Breast epithelium (tissue), 4 donors: ENCODE results near the gene ADAMTS17. TPM values are rescaled to one million over a fixed set of nuclear protein-coding genes. Genes with fewer than 3 reads are reported as not detected.

Experiments used
- DNase-seq, 2 donors: peaks; one replicate each; pipeline ENCODE4 v3.0.0-alpha.2; 2019; ENCODE audit warnings: low spot score in 2 of 2
- H3K27ac ChIP-seq, 2 donors: fragments of 200-600 bp; sonication (generic) in 1 of 2; one replicate each; pipeline ENCODE4 v1.5.1; 2016 to 2019; ENCODE audit warnings: mild to moderate bottlenecking in 1 of 2
- H3K27me3 ChIP-seq, 2 donors: fragments of 200-600 bp; sonication (generic) in 1 of 2; one replicate each; pipeline versions ENCODE4 v1.5.1 to v1.6.0; 2017 to 2019; ENCODE audit warnings: control low read depth in 1 of 2, mild to moderate bottlenecking in 1 of 2
- H3K36me3 ChIP-seq: fragments of 200-600 bp; one replicate; pipeline ENCODE4 v1.5.1; 2019
- H3K4me1 ChIP-seq, 2 donors: fragments of 200-600 bp; sonication (generic); one replicate each; pipeline ENCODE4 v1.5.1; 2016 to 2019; ENCODE audit warnings: control low read depth in 1 of 2
- H3K4me3 ChIP-seq, 3 donors: fragments of 200-600 bp; sonication (generic); 1 replicate in 2 of 3; 2 replicates in 1 of 3; pipeline ENCODE4 v1.5.1; 2016 to 2019; ENCODE audit warnings: mild to moderate bottlenecking in 3 of 3, moderate library complexity in 2 of 3
- H3K9me3 ChIP-seq, 2 donors: fragments of 200-600 bp; sonication (generic) in 1 of 2; one replicate each; pipeline ENCODE4 v1.5.1; 2016 to 2019; ENCODE audit warnings: control low read depth in 1 of 2
- POLR2A ChIP-seq: fragments of 450-650 bp; IDR thresholded peaks from one replicate; pipeline ENCODE4 v1.6.1; 2016; ENCODE audit warnings: antibody characterized with exemption, mild to moderate bottlenecking, moderate library complexity
- POLR2AphosphoS5 ChIP-seq, 3 donors: sonication (generic); formaldehyde crosslinking; IDR thresholded peaks; one replicate each; pipeline ENCODE4 v1.6.1; 2017; ENCODE audit warnings: antibody characterized with exemption in 3 of 3
- intact Hi-C: fragments of 100-400 bp; cut with DNase I; formaldehyde crosslinking; loops from one replicate; pipeline ENCODE4 v1.15.1; 2023; ENCODE audit warnings: low total_unique reads
- total RNA-seq, 3 donors: library from RNA; depleted of rRNA; stranded (reverse); fragments of >200 nt; gene quantifications; one replicate each; pipeline ENCODE4 v1.1.0, GENCODE V29; 2016
- TF ChIP-seq, protein P1 (sequence below), 3 donors: fragments of 450-650 bp; IDR thresholded peaks; one replicate each; pipeline ENCODE4 v1.5.1; 2016 to 2017; ENCODE audit warnings: antibody characterized with exemption in 3 of 3, mild to moderate bottlenecking in 3 of 3, moderate library complexity in 3 of 3

The ADAMTS17 gene, protein sequence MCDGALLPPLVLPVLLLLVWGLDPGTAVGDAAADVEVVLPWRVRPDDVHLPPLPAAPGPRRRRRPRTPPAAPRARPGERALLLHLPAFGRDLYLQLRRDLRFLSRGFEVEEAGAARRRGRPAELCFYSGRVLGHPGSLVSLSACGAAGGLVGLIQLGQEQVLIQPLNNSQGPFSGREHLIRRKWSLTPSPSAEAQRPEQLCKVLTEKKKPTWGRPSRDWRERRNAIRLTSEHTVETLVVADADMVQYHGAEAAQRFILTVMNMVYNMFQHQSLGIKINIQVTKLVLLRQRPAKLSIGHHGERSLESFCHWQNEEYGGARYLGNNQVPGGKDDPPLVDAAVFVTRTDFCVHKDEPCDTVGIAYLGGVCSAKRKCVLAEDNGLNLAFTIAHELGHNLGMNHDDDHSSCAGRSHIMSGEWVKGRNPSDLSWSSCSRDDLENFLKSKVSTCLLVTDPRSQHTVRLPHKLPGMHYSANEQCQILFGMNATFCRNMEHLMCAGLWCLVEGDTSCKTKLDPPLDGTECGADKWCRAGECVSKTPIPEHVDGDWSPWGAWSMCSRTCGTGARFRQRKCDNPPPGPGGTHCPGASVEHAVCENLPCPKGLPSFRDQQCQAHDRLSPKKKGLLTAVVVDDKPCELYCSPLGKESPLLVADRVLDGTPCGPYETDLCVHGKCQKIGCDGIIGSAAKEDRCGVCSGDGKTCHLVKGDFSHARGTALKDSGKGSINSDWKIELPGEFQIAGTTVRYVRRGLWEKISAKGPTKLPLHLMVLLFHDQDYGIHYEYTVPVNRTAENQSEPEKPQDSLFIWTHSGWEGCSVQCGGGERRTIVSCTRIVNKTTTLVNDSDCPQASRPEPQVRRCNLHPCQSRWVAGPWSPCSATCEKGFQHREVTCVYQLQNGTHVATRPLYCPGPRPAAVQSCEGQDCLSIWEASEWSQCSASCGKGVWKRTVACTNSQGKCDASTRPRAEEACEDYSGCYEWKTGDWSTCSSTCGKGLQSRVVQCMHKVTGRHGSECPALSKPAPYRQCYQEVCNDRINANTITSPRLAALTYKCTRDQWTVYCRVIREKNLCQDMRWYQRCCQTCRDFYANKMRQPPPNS
- total RNA-seq, result 1 to 10 TPM; 5.1 to 8.0 (median 5.9) TPM

DNA sequence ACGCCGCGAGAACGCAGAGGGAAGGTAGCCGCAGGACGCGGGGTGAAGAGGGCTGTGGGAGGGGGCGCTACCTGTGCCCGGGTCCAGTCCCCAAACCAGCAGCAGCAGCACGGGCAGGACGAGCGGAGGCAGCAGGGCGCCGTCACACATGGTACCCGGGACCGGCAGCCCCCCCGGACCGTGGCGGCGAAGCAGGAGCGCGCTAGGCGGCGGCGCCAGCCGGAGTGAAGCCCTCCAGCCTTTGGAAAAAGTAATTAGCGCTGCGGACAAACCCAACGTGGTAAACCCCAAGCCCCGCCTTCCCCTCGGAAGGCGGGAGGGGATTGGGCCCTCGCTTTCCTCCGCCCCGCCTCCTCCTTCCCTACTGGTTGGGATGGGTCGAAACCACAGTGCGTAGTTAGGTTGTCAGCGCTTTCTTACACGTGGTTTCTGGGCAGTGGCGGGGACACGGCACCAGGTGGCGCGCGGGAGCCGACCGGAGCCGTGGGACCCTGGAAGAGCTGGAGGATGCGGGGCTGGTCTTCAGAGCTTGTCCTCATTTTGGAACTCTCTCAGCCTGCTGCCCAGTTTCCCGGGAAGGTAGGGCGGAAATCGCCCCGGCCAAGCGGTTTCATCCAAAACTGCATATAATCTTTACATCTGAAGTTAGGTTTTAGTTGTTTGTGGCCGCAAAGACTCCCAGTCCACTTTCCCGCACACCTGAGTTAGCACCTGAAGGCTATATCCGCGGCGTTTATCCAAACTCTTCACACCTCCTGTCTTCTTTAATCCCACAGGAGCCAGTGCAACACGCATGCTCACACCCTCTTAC, at the start of gene ADAMTS17:
Gene ADAMTS17 (minus strand): TSS at position 226 of the 811 bp plus-strand sequence. CDS start 76 bp downstream, at position 150.
- intact Hi-C loops, result loop anchor here (5.0 kb wide), 1 partner anchor 185 kb away; the partner anchor contains the start of gene CERS3
- DNase-seq, result peak; percentile 94 to 96
- H3K27ac ChIP-seq, result peak within 1 kb of the TSS; percentile 53 to 57

DNA sequence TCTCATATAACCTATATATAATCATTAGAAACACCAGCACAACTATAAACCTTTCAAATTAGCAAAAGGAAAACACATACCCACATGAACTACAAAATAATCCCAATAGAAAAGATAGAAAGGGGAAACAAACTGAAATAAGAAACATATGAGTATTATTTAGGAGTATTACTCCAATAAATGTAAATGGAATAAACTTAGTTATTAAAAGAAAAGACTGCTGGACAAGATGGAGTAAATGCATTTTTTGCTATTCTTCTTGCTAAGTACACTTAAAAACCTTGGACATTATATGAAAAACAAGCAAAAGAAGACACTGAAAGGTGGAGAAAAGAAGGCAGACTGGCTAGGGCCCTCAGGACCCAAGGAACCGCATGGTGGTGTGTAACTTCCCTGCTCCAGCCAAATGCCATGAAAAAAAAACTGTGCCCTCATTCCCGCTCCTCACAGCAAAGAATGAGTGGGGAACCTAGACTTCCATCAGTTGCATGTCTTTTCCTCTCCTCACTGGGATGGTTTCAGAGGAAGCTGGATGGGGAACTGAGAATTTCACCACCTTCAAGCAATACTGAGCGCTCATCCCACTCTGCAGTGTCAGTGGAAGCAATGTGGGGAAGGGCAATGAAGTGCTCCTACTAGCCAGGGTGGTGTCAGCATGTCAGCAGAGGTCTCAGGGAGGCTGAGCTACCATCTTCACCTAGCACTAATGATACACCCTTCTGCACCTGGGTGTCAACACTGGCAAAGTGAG, 43.7 kb upstream of the ADAMTS17 start:
- H3K27ac ChIP-seq, result no peak overlapping the region
- no peaks in the 10 kb centered on the region for H3K36me3 ChIP-seq
- TF ChIP-seq POLR2AphosphoS5 (IDR thresholded peaks at IDR 0.05), result no peak
- TF ChIP-seq POLR2A, result no peak
- TF ChIP-seq, protein P1, sequence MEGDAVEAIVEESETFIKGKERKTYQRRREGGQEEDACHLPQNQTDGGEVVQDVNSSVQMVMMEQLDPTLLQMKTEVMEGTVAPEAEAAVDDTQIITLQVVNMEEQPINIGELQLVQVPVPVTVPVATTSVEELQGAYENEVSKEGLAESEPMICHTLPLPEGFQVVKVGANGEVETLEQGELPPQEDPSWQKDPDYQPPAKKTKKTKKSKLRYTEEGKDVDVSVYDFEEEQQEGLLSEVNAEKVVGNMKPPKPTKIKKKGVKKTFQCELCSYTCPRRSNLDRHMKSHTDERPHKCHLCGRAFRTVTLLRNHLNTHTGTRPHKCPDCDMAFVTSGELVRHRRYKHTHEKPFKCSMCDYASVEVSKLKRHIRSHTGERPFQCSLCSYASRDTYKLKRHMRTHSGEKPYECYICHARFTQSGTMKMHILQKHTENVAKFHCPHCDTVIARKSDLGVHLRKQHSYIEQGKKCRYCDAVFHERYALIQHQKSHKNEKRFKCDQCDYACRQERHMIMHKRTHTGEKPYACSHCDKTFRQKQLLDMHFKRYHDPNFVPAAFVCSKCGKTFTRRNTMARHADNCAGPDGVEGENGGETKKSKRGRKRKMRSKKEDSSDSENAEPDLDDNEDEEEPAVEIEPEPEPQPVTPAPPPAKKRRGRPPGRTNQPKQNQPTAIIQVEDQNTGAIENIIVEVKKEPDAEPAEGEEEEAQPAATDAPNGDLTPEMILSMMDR (IDR thresholded peaks at IDR 0.05), result no peak
- no peaks in the 10 kb centered on the region for H3K4me1 ChIP-seq
- H3K27me3 ChIP-seq, result no peaks in the 10 kb centered on the region
- no peak overlapping the region for H3K4me3 ChIP-seq
- intact Hi-C loops, result no loop called here
- DNase-seq, result no peak
- H3K9me3 ChIP-seq, result peaks cover 25 to 47% of the 10 kb centered on the region in 2 donors

More for the DNA sequence above, at the start of gene ADAMTS17:
- no peaks in the 10 kb centered on the region for H3K36me3 ChIP-seq
- H3K27me3 ChIP-seq, result no peaks in the 10 kb centered on the region
- H3K4me3 ChIP-seq, result peak within 1 kb of the TSS; percentile 58 to 82 (median 79)
- no peaks in the 10 kb centered on the region for H3K4me1 ChIP-seq
- H3K9me3 ChIP-seq, result no peaks in the 10 kb centered on the region
- TF ChIP-seq, protein P1 (IDR thresholded peaks at IDR 0.05), result peak; percentile 89 to 97 (median 91)
- TF ChIP-seq POLR2AphosphoS5 (IDR thresholded peaks at IDR 0.05), result peak; percentile 41 to 72 (median 69)
- TF ChIP-seq POLR2A, result peak; percentile 64

DNA sequence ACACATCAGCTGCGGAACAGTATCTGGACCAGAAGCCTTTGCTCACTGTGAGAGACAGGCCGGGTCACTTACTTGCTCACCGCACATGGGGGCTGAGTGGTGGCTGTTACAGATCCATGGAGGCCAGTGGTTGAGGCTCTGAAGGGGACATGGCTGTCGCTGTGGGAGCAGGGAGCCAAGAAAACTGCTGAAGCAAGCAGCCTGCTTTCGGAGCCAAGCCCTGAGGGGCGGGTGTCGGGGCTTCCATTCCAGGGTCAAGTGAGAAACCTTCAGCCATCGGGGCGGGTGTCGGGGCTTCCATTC, 42.3 kb upstream of the ADAMTS17 start:
- TF ChIP-seq, protein P1 (IDR thresholded peaks at IDR 0.05), result no peak
- TF ChIP-seq POLR2A, result no peak
- no peak for TF ChIP-seq POLR2AphosphoS5 (IDR thresholded peaks at IDR 0.05)
- H3K4me1 ChIP-seq, result no peaks in the 10 kb centered on the region
- H3K9me3 ChIP-seq, result peaks cover 23 to 58% of the 10 kb centered on the region in 2 donors
- no peak for DNase-seq
- no peak overlapping the region for H3K4me3 ChIP-seq
- intact Hi-C loops, result no loop called here
- H3K36me3 ChIP-seq, result no peaks in the 10 kb centered on the region
- H3K27ac ChIP-seq, result no peak overlapping the region
- no peaks in the 10 kb centered on the region for H3K27me3 ChIP-seq

DNA sequence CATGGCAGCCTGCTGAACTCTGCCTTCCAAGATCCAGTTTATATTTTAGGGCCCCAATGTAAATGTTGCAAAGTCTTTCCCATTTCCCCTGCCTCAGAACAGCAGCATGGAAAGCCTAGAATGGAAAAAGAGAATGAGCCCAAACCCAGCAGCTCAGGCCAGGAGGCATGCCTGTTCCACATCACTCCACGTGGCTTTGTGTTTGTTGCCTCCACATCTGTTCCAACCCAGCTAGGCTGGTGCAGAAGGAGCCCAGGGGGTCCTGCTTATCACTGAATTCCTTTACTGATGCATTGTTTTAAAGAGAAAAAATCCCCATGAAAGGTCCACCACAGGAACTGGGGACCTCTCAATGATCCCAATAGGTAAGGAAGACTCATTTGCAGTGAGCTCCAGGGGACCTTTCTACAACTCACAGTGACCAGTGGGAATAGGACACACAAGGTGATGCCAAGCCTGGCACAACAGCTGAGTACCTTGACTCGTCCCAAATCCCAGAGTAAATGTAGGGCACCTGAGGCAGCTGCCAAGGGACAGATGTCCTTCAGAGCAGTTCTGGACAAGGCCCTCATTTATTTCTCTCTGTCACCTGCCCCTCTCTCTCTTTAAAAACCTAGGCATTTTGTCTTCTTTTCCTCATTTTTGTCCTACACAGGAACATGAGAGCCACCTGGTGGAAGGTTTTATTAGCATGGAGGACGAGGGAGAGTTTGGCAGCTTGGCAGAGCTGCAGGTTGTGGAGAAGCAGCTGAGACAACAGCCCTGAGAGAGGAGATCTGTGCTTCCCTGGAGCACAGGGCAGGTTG, 41.7 kb upstream of the ADAMTS17 start:
- Histone ChIP-seq H3K27me3 (no peaks in the 10 kb centered on the region), H3K36me3 (no peaks in the 10 kb centered on the region), H3K4me3 (no peak overlapping the region), H3K9me3 (peaks cover 23 to 56% of the 10 kb centered on the region in 2 donors), H3K27ac (no peak overlapping the region), H3K4me1 (no peaks in the 10 kb centered on the region)
- intact Hi-C loops, result no loop called here
- no peak for DNase-seq
- TF ChIP-seq POLR2AphosphoS5 (IDR thresholded peaks at IDR 0.05), result no peak
- TF ChIP-seq, protein P1 (IDR thresholded peaks at IDR 0.05), result peak in 1 of 3 donors; percentile 48
